Measurements from ENCODE around the gene MFSD1. TPM values are rescaled to one million over a fixed set of nuclear protein-coding genes. Genes with fewer than 3 reads are reported as not detected.

MFSD1 gene
- total and polyA plus RNA-seq, 9 of the 15 experiments (the other 6 are each of a cell fraction or from before 2014, with no cell fraction given): 8.7 to 49.5 (median 28.6) TPM

GRCh38 chr3:158794206-158794605, 7.6 kb upstream of the MFSD1 start (continued):
- TF ChIP-seq TRIM25 (IDR thresholded peaks at IDR 0.05; ENCODE audit: borderline replicate concordance) (no peak), USF1 (CRISPR knock-in tag; IDR thresholded peaks at IDR 0.05) (no peak), ZKSCAN1 (IDR thresholded peaks at IDR 0.05; ENCODE audit: low read depth, low read length) (no peak), ZNF583 (CRISPR knock-in tag; IDR thresholded peaks at IDR 0.05) (no peak), ZNF3 (CRISPR knock-in tag; IDR thresholded peaks at IDR 0.05) (no peak), MAFG (tag; conservative IDR thresholded peaks at IDR 0.05) (0 out of 2 replicates have a peak, but pooled peaks have one; percentile 4)

GRCh38 chr3:158794936-158795518, 6.8 kb upstream of the MFSD1 start:
- peaks cover 0 to 7% of the 10 kb centered on the region in 2 experiments; a peak in 2 of 5 replicates for H3K4me1 ChIP-seq (replicated peaks in 1 of 2; ENCODE audit: control insufficient read depth in 2 of 2, insufficient read depth in 2 of 2, low read length in 2 of 2)
- H3K4me2 ChIP-seq (ENCODE audit: insufficient read depth, low read length): no peak overlapping the region
- in situ Hi-C loops (cut with MboI): loop anchor here (5.0 to 25.0 kb wide), 4 partner anchors 68 to 1183 kb away; no protein-coding TSS in a partner anchor
- DNase-seq (ENCODE audit: extremely low read depth in 1 of 4, low spot score in 3 of 4) (peak; percentile 46 to 66 (median 48)), ATAC-seq (peak; percentile 89), FAIRE-seq (peak; percentile 89)
- ChIA-PET POLR2A (interaction anchor here (1.6 kb wide), 1 partner anchor 130 kb away, joined by 3 read pairs; no protein-coding TSS in a partner anchor), CTCF (ENCODE audit: low intra/inter-chr PET ratio) (interaction anchor here (1.5 kb wide), 1 partner anchor 465 kb away, joined by 8 read pairs; no protein-coding TSS in a partner anchor)
- no peaks in the 10 kb centered on the region for H3K9me1 ChIP-seq (ENCODE audit: control insufficient read depth, insufficient read depth, low read length)
- H3K79me2 ChIP-seq (ENCODE audit: control insufficient read depth, insufficient read depth, low read length): no peaks in the 10 kb centered on the region
- no peaks in the 10 kb centered on the region for H3K36me3 ChIP-seq (ENCODE audit: control insufficient read depth, insufficient read depth, low read length)
- H3K4me3 ChIP-seq: no peak overlapping the region
- H4K20me1 ChIP-seq (replicated peaks; ENCODE audit: control insufficient read depth, insufficient read depth, low read length): no peaks in the 10 kb centered on the region
- no TSS peak for BruUV-seq (replicated peaks)
- no peaks in the 10 kb centered on the region for H3K9me3 ChIP-seq (replicated peaks; ENCODE audit: control insufficient read depth, insufficient read depth, low read depth, low read length)
- intact Hi-C loops (cut with micrococcal nuclease): loop anchor here (1.0 to 10.0 kb wide), 7 partner anchors 50 to 1260 kb away; partner anchors contain the start of gene MLF1
- no peaks in the 10 kb centered on the region; a peak in 1 of 5 replicates for H3K27me3 ChIP-seq (ENCODE audit: control insufficient read depth in 2 of 2, insufficient read depth in 2 of 2, low read length in 2 of 2)
- H3K9ac ChIP-seq (ENCODE audit: insufficient read depth in 1 of 2, low read depth in 2 of 2, low read length in 2 of 2): no peak overlapping the region
- 69% methylated on average over 5 of the region's 5 CpGs for WGBS (ENCODE audit: insufficient coverage, low coverage, missing lambda C conversion rate)
- no peak overlapping the region for H2AFZ ChIP-seq (ENCODE audit: low read depth, low read length)
- no peak overlapping the region for H3K27ac ChIP-seq (ENCODE audit: extremely low read depth, low read depth, low read length)
- no peak for TF ChIP-seq HMGN3 (IDR thresholded peaks at IDR 0.05; ENCODE audit: borderline replicate concordance, extremely low read depth, insufficient read length, low read depth, low read length)
- peak; percentile 55 for TF ChIP-seq C11orf30 (IDR thresholded peaks at IDR 0.05; ENCODE audit: low read depth)
- TF ChIP-seq CCNT2 (IDR thresholded peaks at IDR 0.05; ENCODE audit: borderline replicate concordance, extremely low read depth, insufficient read length, low read depth, low read length): no peak
- peak; percentile 63 for TF ChIP-seq ZNF316 (IDR thresholded peaks at IDR 0.05)
- no peak for TF ChIP-seq TGIF2 (CRISPR knock-in tag; IDR thresholded peaks at IDR 0.05)
- no peak for TF ChIP-seq ASH1L (IDR thresholded peaks at IDR 0.05; ENCODE audit: borderline replicate concordance, low read depth, partially characterized antibody)
- no peak for TF ChIP-seq HEY1 (CRISPR knock-in tag; IDR thresholded peaks at IDR 0.05; ENCODE audit: borderline replicate concordance)
- peak in 1 of 2 experiments; percentile 68; a peak in 3 of 4 replicates for TF ChIP-seq RAD21 (CRISPR knock-in tag; conservative IDR thresholded peaks at IDR 0.05 in 1 of 2, IDR thresholded peaks at IDR 0.05 in 1 of 2)
- peak; percentile 46 to 70 (median 68); a peak in 5 of 6 replicates for TF ChIP-seq CTCF (IDR thresholded peaks at IDR 0.05 in 2 of 3, conservative IDR thresholded peaks at IDR 0.05 in 1 of 3; ENCODE audit: insufficient read depth in 2 of 3, low read depth in 1 of 3, low read length in 3 of 3)

Measured in K562 (cell line).